Activated CD4-positive, CD25-positive, alpha-beta regulatory T cell treated with anti-CD3 and anti-CD28 coated beads, Interleukin-2, amount 50 U/mL, for 24 hours (primary cell): ENCODE results near the gene RCVRN.

Source experiments
- ATAC-seq, 2 donors: fragments of 150-1000 bp; cut with Tn5 transposase; one replicate each; pipeline ENCODE4 v1.10.0; 2021; ENCODE audit warnings: mild to moderate bottlenecking in 1 of 2, moderate library complexity in 1 of 2

The RCVRN gene

GRCh38 chr17:9895923-9896322, 9.1 kb downstream of the RCVRN start:
- no peak for ATAC-seq

GRCh38 chr17:9894231-9894630, 10.8 kb downstream of the RCVRN start:
- no peak for ATAC-seq

- no peak for ATAC-seq
Observed at GRCh38 chr17:9893411-9894012, 11.6 kb downstream of the RCVRN start.

GRCh38 chr17:9890124-9890523, 14.9 kb downstream of the RCVRN start:
- ATAC-seq: no peak

GRCh38 chr17:9887508-9887907, 17.6 kb downstream of the RCVRN start:
- ATAC-seq: no peak

GRCh38 chr17:9886141-9886930, 18.7 kb downstream of the RCVRN start:
- ATAC-seq: no peak

- ATAC-seq: no peak
Observed at GRCh38 chr17:9883451-9883850, 21.6 kb downstream of the RCVRN start.

GRCh38 chr17:9880582-9880999, 24.5 kb downstream of the RCVRN start:
- ATAC-seq: no peak

- no peak for ATAC-seq
Observed at GRCh38 chr17:9878786-9879525, 26.1 kb downstream of the RCVRN start.

GRCh38 chr17:9878356-9878755, 26.7 kb downstream of the RCVRN start:
- no peak for ATAC-seq

GRCh38 chr17:9875441-9875840, 29.6 kb downstream of the RCVRN start:
- no peak for ATAC-seq

GRCh38 chr17:9874722-9875121, 30.3 kb downstream of the RCVRN start:
- no peak for ATAC-seq

GRCh38 chr17:9872852-9873251, 32.2 kb downstream of the RCVRN start:
- no peak for ATAC-seq

GRCh38 chr17:9868552-9868951, 36.5 kb downstream of the RCVRN start:
- no peak for ATAC-seq

GRCh38 chr17:9865586-9865985, 39.5 kb downstream of the RCVRN start:
- no peak for ATAC-seq

- ATAC-seq: no peak
Observed at GRCh38 chr17:9862949-9863348, 42.1 kb downstream of the RCVRN start.

GRCh38 chr17:9862220-9862619, 42.9 kb downstream of the RCVRN start:
- no peak for ATAC-seq

GRCh38 chr17:9860851-9861250, 44.2 kb downstream of the RCVRN start:
- ATAC-seq: no peak

GRCh38 chr17:9859781-9860180, 45.3 kb downstream of the RCVRN start:
- ATAC-seq: no peak

GRCh38 chr17:9855036-9855435, 50.0 kb downstream of the RCVRN start:
- ATAC-seq: no peak

GRCh38 chr17:9854255-9854654, 50.8 kb downstream of the RCVRN start:
- ATAC-seq: no peak

- no peak for ATAC-seq
Observed at GRCh38 chr17:9850151-9850550, 54.9 kb downstream of the RCVRN start.
